ENCODE results near the gene SHANK3.

Gene SHANK3

GRCh38 chr22:50627642-50628542 is 44.7 kb upstream of the SHANK3 start, which contains the start of gene ARSA (continued):
- TF ChIP-seq, protein P1, sequence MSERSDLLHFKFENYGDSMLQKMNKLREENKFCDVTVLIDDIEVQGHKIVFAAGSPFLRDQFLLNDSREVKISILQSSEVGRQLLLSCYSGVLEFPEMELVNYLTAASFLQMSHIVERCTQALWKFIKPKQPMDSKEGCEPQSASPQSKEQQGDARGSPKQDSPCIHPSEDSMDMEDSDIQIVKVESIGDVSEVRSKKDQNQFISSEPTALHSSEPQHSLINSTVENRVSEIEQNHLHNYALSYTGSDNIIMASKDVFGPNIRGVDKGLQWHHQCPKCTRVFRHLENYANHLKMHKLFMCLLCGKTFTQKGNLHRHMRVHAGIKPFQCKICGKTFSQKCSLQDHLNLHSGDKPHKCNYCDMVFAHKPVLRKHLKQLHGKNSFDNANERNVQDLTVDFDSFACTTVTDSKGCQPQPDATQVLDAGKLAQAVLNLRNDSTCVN (tag by site-specific recombination; optimal IDR thresholded peaks at IDR 0.05) = peak; percentile 81
- TF ChIP-seq ZNF148 (tag by site-specific recombination; IDR thresholded peaks at IDR 0.05; ENCODE audit: borderline replicate concordance) (no peak), HOXC10 (CRISPR knock-in tag; IDR thresholded peaks at IDR 0.05) (no peak), ZNF560 (tag by site-specific recombination; IDR thresholded peaks at IDR 0.05; ENCODE audit: borderline replicate concordance) (no peak), ZNF626 (tag by site-specific recombination; IDR thresholded peaks at IDR 0.05) (no peak), ZNF248 (tag by site-specific recombination; IDR thresholded peaks at IDR 0.05) (no peak), SP2 (tag by site-specific recombination; IDR thresholded peaks at IDR 0.05) (peak; percentile 14; the same call in 1 of the 2 replicates)

DNA sequence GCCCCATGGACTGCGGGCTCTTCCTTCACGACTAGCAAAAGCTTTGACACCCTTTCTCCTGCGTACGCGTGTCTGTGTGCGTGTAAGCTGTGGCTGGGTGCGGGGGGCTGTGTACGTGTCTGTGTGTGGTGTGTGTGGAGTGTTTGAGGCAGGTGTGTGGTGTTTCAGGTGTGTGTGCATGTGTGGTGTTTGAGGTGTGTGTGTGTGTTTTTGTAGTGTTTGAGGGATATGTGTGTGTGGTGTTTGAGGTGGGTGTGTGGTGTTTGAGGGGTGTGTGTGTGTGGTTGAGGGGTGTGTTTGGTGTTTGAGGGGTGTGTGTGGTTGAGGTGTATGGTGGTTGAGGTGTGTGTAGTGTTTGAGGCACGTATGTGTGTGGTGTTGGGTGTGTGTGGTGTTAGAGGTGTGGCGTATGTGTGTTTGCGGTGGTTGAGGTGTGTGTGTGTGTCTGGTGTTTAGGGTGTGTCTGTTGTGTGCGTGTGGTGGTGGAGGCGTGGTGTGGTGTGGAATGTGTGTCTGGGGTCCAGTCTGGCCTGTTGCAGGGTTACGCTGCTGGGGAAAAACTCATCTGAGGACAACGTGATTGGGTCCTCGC is 44.0 kb upstream of the SHANK3 start:
- Histone ChIP-seq H3K36me3 (ENCODE audit: control insufficient read depth in 2 of 2, insufficient read depth in 1 of 2, low read length in 2 of 2) (peaks cover 0 to 11% of the 10 kb centered on the region in 2 experiments; a peak in 1 of 3 replicates), H3K4me3 (ENCODE audit: low read depth, low read length) (peak overlapping the region; percentile 52), H3K4me1 (ENCODE audit: control insufficient read depth, insufficient read depth, low read length) (no peaks in the 10 kb centered on the region; the same call in 1 of the 2 replicates), H3K9me3 (ENCODE audit: control insufficient read depth, insufficient read depth, low read depth, low read length) (no peaks in the 10 kb centered on the region), H3K27ac (ENCODE audit: extremely low read depth, low read depth, low read length) (no peak overlapping the region; the same call in 1 of the 2 replicates)
- ChIA-PET CTCF (interaction anchor here (0.7 to 1.3 kb wide), 3 partner anchors 12 to 62 kb away, joined by 3 read pairs; no protein-coding TSS in a partner anchor), POLR2A (interaction anchor here (1.0 to 1.6 kb wide), 5 partner anchors 8 to 121 kb away, joined by 3 to 8 read pairs (median 4); partner anchors contain the start of genes LMF2, NCAPH2 and SYCE3)
- TF ChIP-seq GLI4 (tag by site-specific recombination; IDR thresholded peaks at IDR 0.05) (peak; percentile 83; the same call in 1 of the 2 replicates), ZBTB10 (tag by site-specific recombination; IDR thresholded peaks at IDR 0.05) (peak; percentile 70), ZNF677 (tag by site-specific recombination; IDR thresholded peaks at IDR 0.05) (no peak), ZNF324 (tag by site-specific recombination; IDR thresholded peaks at IDR 0.05) (no peak), HOXD13 (CRISPR knock-in tag; IDR thresholded peaks at IDR 0.05; ENCODE audit: borderline replicate concordance) (no peak), ZNF398 (tag by site-specific recombination; IDR thresholded peaks at IDR 0.05) (peak; percentile 55), ZNF2 (tag by site-specific recombination; IDR thresholded peaks at IDR 0.05) (peak; percentile 91; the same call in 1 of the 2 replicates), SALL2 (tag by site-specific recombination; IDR thresholded peaks at IDR 0.05; ENCODE audit: borderline replicate concordance) (peak; percentile 17; the same call in 1 of the 2 replicates), YY2 (tag by site-specific recombination; IDR thresholded peaks at IDR 0.05) (no peak; the same call in 1 of the 2 replicates), ZNF248 (tag by site-specific recombination; IDR thresholded peaks at IDR 0.05) (peak; percentile 87), ZNF280C (tag by site-specific recombination; IDR thresholded peaks at IDR 0.05) (no peak), BCL6B (tag by site-specific recombination; IDR thresholded peaks at IDR 0.05) (peak; percentile 63; the same call in 1 of the 2 replicates)
- TF ChIP-seq, protein P2, sequence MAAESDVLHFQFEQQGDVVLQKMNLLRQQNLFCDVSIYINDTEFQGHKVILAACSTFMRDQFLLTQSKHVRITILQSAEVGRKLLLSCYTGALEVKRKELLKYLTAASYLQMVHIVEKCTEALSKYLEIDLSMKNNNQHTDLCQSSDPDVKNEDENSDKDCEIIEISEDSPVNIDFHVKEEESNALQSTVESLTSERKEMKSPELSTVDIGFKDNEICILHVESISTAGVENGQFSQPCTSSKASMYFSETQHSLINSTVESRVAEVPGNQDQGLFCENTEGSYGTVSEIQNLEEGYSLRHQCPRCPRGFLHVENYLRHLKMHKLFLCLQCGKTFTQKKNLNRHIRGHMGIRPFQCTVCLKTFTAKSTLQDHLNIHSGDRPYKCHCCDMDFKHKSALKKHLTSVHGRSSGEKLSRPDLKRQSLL (tag by site-specific recombination; IDR thresholded peaks at IDR 0.05) = no peak
